Occipital lobe (tissue), 2 donors: ENCODE data around the gene PLCB4. TPM values are rescaled to one million over a fixed set of nuclear protein-coding genes. Genes with fewer than 3 reads are reported as not detected.

ENCODE experiments used
- DNase-seq: peaks from one replicate; lab custom pipeline; 2025; lab: John Stamatoyannopoulos, UW
- total RNA-seq: library from RNA; depleted of rRNA; stranded (reverse); fragments of >200 nt; gene quantifications from one replicate; pipeline ENCODE4 v1.2.3, GENCODE V29; 2014

Gene PLCB4
- total RNA-seq, 1 donor from 2014 or later, result 12.6 TPM

GRCh38 chr20:9516234-9516871 is 447.5 kb downstream of the PLCB4 start:
- no peak for DNase-seq

GRCh38 chr20:9517297-9518162 is 448.6 kb downstream of the PLCB4 start:
- no peak for DNase-seq

GRCh38 chr20:9518576-9519175 is 449.8 kb downstream of the PLCB4 start:
- no peak for DNase-seq

- DNase-seq, result no peak
Measured at GRCh38 chr20:9520086-9520485, 451.2 kb downstream of the PLCB4 start.

- DNase-seq, result no peak
Measured at GRCh38 chr20:9523636-9524035, 454.7 kb downstream of the PLCB4 start.
